ENCODE measurements around the gene GUCY1A1.

- TF ChIP-seq CTCF (IDR thresholded peaks at IDR 0.05) (no peak), ZFX (IDR thresholded peaks at IDR 0.05; ENCODE audit: borderline replicate concordance) (no peak)
Measured at GRCh38 chr4:155751569-155751968, 84.9 kb downstream of the GUCY1A1 start.
